Osteoblast (primary cell): ENCODE data around the gene DTL. TPM values are rescaled to one million over a fixed set of nuclear protein-coding genes. Genes with fewer than 3 reads are reported as not detected.

Experiments
- DNase-seq: peaks from one replicate; pipeline ENCODE4 v3.0.0; 2011; ENCODE audit warnings: low spot score, mixed read lengths; ENCODE audit not compliant: insufficient read length; ENCODE audit errors: missing footprints
- H2AFZ ChIP-seq: 2 replicates; pipeline ENCODE4 v1.6.0; 2011; ENCODE audit warnings: mild to moderate bottlenecking, low read length
- H3K27ac ChIP-seq: 2 replicates; pipeline ENCODE4 v1.5.1; 2011; ENCODE audit warnings: mild to moderate bottlenecking, low read depth, low read length, moderate library complexity
- H3K27me3 ChIP-seq: 2 replicates; pipeline ENCODE4 v1.6.0; 2012; ENCODE audit warnings: mild to moderate bottlenecking, control low read depth, inconsistent platforms, low read length, moderate library complexity; ENCODE audit not compliant: insufficient read depth
- H3K36me3 ChIP-seq: 2 replicates; pipeline ENCODE4 v1.5.1; 2011; ENCODE audit warnings: mild to moderate bottlenecking, low read length, control low read depth, moderate library complexity; ENCODE audit not compliant: insufficient read depth
- H3K4me1 ChIP-seq: 2 replicates; pipeline ENCODE4 v1.5.1; 2011; ENCODE audit warnings: mild to moderate bottlenecking, low read length, control low read depth, moderate library complexity; ENCODE audit not compliant: insufficient read depth
- H3K4me2 ChIP-seq: 2 replicates; pipeline ENCODE4 v1.6.0; 2011; ENCODE audit warnings: mild to moderate bottlenecking, low read length; ENCODE audit not compliant: insufficient read depth
- H3K4me3 ChIP-seq: fragments of 200-600 bp; sonication (generic); 3 replicates; pipeline ENCODE4 v1.5.1; 2012; ENCODE audit warnings: mild to moderate bottlenecking, low read length, inconsistent platforms; ENCODE audit not compliant: insufficient read depth
- H3K79me2 ChIP-seq: 2 replicates; pipeline ENCODE4 v1.6.0; 2012; ENCODE audit warnings: mild to moderate bottlenecking, low read length, control low read depth, inconsistent platforms; ENCODE audit not compliant: insufficient read depth
- H3K9me3 ChIP-seq: 2 replicates; pipeline ENCODE4 v1.5.1; 2011; ENCODE audit warnings: low read depth, low read length, control low read depth
- H4K20me1 ChIP-seq: 2 replicates; pipeline ENCODE4 v1.6.0; 2012; ENCODE audit warnings: mild to moderate bottlenecking, low read length, control low read depth; ENCODE audit not compliant: insufficient read depth
- total RNA-seq: library from RNA; depleted of rRNA; stranded (reverse); fragments of >200 nt; gene quantifications from 2 replicates; pipeline ENCODE4 v1.2.3, GENCODE V29; 2012
- TF ChIP-seq, protein P1 (sequence below): IDR thresholded peaks from 2 replicates; pipeline ENCODE4 v1.5.1; 2011; ENCODE audit warnings: mild to moderate bottlenecking, low read depth, low read length, moderate library complexity; ENCODE audit errors: extremely low read depth

The DTL gene
- total RNA-seq, 1 donor: 2.9 TPM

DNA sequence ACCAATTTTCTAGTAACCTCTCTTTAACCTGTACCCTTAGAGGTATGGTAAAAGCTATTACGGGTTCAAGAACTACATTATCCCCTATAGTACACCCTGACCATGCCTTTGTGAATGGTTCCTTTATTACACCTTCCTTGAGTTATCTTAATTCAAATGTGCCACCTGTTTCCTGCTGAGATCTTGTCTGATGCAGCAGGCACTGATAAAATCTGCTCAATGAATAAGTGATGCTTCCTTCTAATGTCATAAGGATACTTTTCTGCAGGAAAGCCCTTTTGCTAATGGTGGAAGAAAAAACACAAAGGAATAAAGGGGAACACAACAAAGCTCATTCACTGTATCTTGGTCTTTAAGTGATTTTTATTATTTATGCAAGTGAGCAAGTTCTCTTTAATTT, 26.0 kb upstream of the DTL start:
- Histone ChIP-seq H3K36me3 (peaks cover 17% of the 10 kb centered on the region), H3K9me3 (no peaks in the 10 kb centered on the region)

DNA sequence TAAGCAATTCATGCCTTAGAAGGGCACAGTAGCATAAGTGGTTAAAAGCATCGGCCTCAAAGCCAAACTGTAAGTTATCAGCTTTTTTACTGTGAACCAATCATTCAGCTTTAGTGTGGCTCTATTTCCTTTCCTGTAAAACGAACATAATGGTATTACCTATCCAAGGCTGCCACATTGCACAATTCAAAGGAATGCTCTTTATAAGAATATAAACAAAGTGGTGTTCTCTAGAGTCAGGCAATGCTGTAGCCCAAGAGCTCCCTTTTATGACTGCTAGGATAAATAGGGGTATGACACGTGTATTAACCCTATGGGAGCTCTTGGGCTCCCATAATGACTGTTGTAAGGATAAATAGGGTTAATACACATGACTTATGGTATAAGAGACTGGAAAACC, 25.5 kb upstream of the DTL start:
- Histone ChIP-seq H3K9me3 (no peaks in the 10 kb centered on the region), H4K20me1 (peaks cover 3% of the 10 kb centered on the region), H3K27me3 (no peaks in the 10 kb centered on the region), H3K4me1 (no peaks in the 10 kb centered on the region), H3K4me2 (no peak overlapping the region), H3K36me3 (peaks cover 17% of the 10 kb centered on the region), H2AFZ (no peak overlapping the region), H3K4me3 (no peak overlapping the region), H3K27ac (no peak overlapping the region), H3K79me2 (no peaks in the 10 kb centered on the region)
- TF ChIP-seq, protein P1, sequence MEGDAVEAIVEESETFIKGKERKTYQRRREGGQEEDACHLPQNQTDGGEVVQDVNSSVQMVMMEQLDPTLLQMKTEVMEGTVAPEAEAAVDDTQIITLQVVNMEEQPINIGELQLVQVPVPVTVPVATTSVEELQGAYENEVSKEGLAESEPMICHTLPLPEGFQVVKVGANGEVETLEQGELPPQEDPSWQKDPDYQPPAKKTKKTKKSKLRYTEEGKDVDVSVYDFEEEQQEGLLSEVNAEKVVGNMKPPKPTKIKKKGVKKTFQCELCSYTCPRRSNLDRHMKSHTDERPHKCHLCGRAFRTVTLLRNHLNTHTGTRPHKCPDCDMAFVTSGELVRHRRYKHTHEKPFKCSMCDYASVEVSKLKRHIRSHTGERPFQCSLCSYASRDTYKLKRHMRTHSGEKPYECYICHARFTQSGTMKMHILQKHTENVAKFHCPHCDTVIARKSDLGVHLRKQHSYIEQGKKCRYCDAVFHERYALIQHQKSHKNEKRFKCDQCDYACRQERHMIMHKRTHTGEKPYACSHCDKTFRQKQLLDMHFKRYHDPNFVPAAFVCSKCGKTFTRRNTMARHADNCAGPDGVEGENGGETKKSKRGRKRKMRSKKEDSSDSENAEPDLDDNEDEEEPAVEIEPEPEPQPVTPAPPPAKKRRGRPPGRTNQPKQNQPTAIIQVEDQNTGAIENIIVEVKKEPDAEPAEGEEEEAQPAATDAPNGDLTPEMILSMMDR: no peak
- no peak for DNase-seq

More for the DNA sequence above, 26.0 kb upstream of the DTL start:
- TF ChIP-seq, protein P1: no peak
- H3K4me1 ChIP-seq: no peaks in the 10 kb centered on the region
- peaks cover 3% of the 10 kb centered on the region for H4K20me1 ChIP-seq
- no peak overlapping the region for H2AFZ ChIP-seq
- no peak overlapping the region for H3K4me2 ChIP-seq
- H3K79me2 ChIP-seq: no peaks in the 10 kb centered on the region
- no peak overlapping the region for H3K27ac ChIP-seq
- no peak overlapping the region for H3K4me3 ChIP-seq
- DNase-seq: no peak
- H3K27me3 ChIP-seq: no peaks in the 10 kb centered on the region

DNA sequence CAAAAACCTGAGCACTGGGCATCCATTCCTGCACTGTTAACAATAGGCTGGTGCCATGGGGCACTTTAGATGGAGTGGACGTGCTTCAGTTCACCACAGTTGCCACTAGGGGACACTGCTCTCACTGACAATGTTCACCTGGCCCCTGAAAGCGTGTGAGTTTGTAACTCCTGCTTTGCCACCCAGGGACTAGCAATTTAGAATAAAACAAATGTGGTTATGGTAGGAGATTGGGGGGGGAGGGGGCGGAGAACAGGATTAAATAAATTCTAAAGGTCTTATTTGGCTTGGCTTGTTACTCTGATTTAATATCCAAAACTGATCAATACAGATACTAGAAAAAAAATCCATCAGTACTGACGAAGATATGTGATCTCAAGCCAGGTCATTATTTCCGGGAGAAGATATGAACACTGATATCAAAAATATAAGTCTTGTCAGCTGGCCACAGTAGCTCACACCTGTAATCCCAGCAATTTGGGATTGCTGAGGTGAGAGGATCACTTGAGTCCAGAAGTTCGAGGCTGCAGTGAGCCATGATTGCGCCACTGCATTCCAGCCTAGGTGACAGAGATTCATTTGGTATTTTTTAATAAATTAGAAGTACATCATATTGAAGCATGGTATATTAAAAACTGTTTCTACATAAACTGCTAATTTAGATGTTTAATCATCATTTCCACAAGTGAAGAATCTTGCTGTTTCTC, 23.4 kb upstream of the DTL start:
- Histone ChIP-seq H4K20me1 (peaks cover 3% of the 10 kb centered on the region), H2AFZ (no peak overlapping the region), H3K4me3 (no peak overlapping the region), H3K27ac (no peak overlapping the region), H3K9me3 (no peaks in the 10 kb centered on the region), H3K79me2 (no peaks in the 10 kb centered on the region), H3K27me3 (no peaks in the 10 kb centered on the region), H3K4me2 (no peak overlapping the region), H3K4me1 (no peaks in the 10 kb centered on the region), H3K36me3 (peaks cover 22% of the 10 kb centered on the region)
- TF ChIP-seq, protein P1: peak; percentile 99
- peak; percentile 94 for DNase-seq

DNA sequence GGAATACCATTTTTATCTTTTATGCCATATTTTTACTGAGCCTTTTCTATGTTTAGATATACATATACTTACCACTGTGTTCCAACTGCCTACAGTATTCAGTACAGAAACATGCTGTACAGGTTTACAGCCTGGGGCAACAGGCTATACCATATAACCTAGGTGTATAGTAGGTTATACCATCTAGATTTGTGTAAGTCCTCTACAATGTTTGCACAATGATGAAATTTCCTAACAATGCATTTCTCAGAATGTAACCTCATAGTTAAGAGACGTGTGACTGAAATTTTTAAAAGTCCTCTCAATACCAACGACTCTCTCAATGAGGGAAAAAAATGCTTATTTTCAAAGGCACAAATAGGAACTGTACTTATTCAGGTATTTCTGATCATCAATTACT, 21.9 kb upstream of the DTL start:
- no peak for DNase-seq
- Histone ChIP-seq H3K4me2 (no peak overlapping the region), H3K4me3 (no peak overlapping the region), H3K79me2 (no peaks in the 10 kb centered on the region), H3K9me3 (no peaks in the 10 kb centered on the region), H3K4me1 (no peaks in the 10 kb centered on the region), H3K36me3 (peaks cover 14% of the 10 kb centered on the region), H3K27ac (no peak overlapping the region), H4K20me1 (peaks cover 3% of the 10 kb centered on the region), H3K27me3 (no peaks in the 10 kb centered on the region), H2AFZ (no peak overlapping the region)
- TF ChIP-seq, protein P1: no peak
